K562 (cell line): ENCODE results near the gene PAQR4. TPM values are rescaled to one million over a fixed set of nuclear protein-coding genes. Genes with fewer than 3 reads are reported as not detected.

Experiments used
- ATAC-seq: fragments of 200-7000 bp; cut with Tn5 transposase; 3 replicates; pipeline ENCODE4 v1.9.1; 2020; ENCODE audit warnings: moderate library complexity
- BruUV-seq: library from RNA; stranded (reverse); fragments of 400-500 nt; replicated peaks from 2 replicates; lab custom pipeline; 2021; lab: Mats Ljungman, UMichigan
- CTCF ChIA-PET: fragments of 300-600 bp; formaldehyde crosslinking; extraction: SDS; loops from one replicate; lab custom pipeline; 2021; ENCODE audit warnings: low intra/inter-chr PET ratio; lab: Yijun Ruan, JAX
- POLR2A ChIA-PET: fragments of 300-600, 350-650 bp; sonication (Branson Sonifier 250); formaldehyde crosslinking; extraction: SDS; loops from one replicate; lab custom pipeline; 2021; ENCODE audit warnings: antibody characterized with exemption, inconsistent platforms; lab: Yijun Ruan, JAX
- DNase-seq, 4 experiments: peaks; one replicate each; pipeline versions ENCODE4 v3.0.0 to v3.0.0-alpha.2; 2011 to 2018; ENCODE audit warnings: low spot score in 3 of 4, mixed read lengths in 3 of 4; ENCODE audit errors: extremely low read depth in 1 of 4
- FAIRE-seq: peaks from 2 replicates; lab custom pipeline; 2011; peaks lifted over from hg19 to GRCh38; lab: Jason Lieb, UNC
- H2AFZ ChIP-seq: 2 replicates; pipeline ENCODE4 v1.6.0; 2011; ENCODE audit warnings: low read depth, low read length, control low read depth, inconsistent platforms
- H3K27ac ChIP-seq: fragments of 200-600 bp; 3 replicates; pipeline ENCODE4 v1.8.0; 2011; ENCODE audit warnings: low read depth, mild to moderate bottlenecking, control low read depth, inconsistent platforms, low read length, moderate library complexity, mixed read lengths; ENCODE audit errors: extremely low read depth
- H3K27me3 ChIP-seq, 2 experiments: fragments of 300-600 bp in 1 of 2; 2 replicates in 1 of 2; 3 replicates in 1 of 2; pipeline versions ENCODE4 v1.6.0 to v1.8.0; 2011; ENCODE audit warnings: inconsistent platforms in 2 of 2, low read length in 2 of 2, mild to moderate bottlenecking in 1 of 2, mixed read lengths in 1 of 2, moderate library complexity in 1 of 2; ENCODE audit not compliant: control insufficient read depth in 2 of 2, insufficient read depth in 2 of 2
- H3K36me3 ChIP-seq: fragments of 300-600 bp; 3 replicates; pipeline ENCODE4 v1.8.0; 2011; ENCODE audit warnings: mild to moderate bottlenecking, low read length, inconsistent platforms; ENCODE audit not compliant: control insufficient read depth, insufficient read depth
- H3K4me1 ChIP-seq, 2 experiments: fragments of 200-600 bp in 1 of 2; replicated peaks in 1 of 2; 2 replicates in 1 of 2; 3 replicates in 1 of 2; pipeline versions ENCODE4 v1.5.1 to v1.8.0; 2011; ENCODE audit warnings: inconsistent platforms in 2 of 2, low read length in 2 of 2, mild to moderate bottlenecking in 1 of 2, mixed read lengths in 1 of 2, moderate library complexity in 1 of 2; ENCODE audit not compliant: control insufficient read depth in 2 of 2, insufficient read depth in 2 of 2
- H3K4me2 ChIP-seq: 2 replicates; pipeline ENCODE4 v1.6.1; 2011; ENCODE audit warnings: low read length, control low read depth, inconsistent platforms, mixed read lengths; ENCODE audit not compliant: insufficient read depth
- H3K4me3 ChIP-seq: fragments of 200-600 bp; sonication (generic), shearing (Covaris generic); 2 replicates; pipeline ENCODE4 v1.5.1; 2016; ENCODE audit warnings: control low read depth, inconsistent platforms
- H3K79me2 ChIP-seq: fragments of 200-600 bp; 3 replicates; pipeline ENCODE4 v1.8.0; 2011; ENCODE audit warnings: low read length, inconsistent platforms; ENCODE audit not compliant: control insufficient read depth, insufficient read depth
- H3K9ac ChIP-seq, 2 experiments: 2 replicates each; pipeline versions ENCODE4 v1.6.0 to v1.6.1; 2011; ENCODE audit warnings: low read depth in 2 of 2, low read length in 2 of 2, control low read depth in 1 of 2, inconsistent platforms in 1 of 2, mild to moderate bottlenecking in 1 of 2, mixed read lengths in 1 of 2; ENCODE audit not compliant: insufficient read depth in 1 of 2
- H3K9me1 ChIP-seq: one replicate; pipeline ENCODE4 v1.6.0; 2011; ENCODE audit warnings: inconsistent platforms, mild to moderate bottlenecking, low read length, moderate library complexity; ENCODE audit not compliant: control insufficient read depth, insufficient read depth
- H3K9me3 ChIP-seq: replicated peaks from 2 replicates; pipeline ENCODE4 v1.5.1; 2011; ENCODE audit warnings: low read depth, low read length, inconsistent platforms; ENCODE audit not compliant: control insufficient read depth, insufficient read depth
- H4K20me1 ChIP-seq: replicated peaks from 2 replicates; pipeline ENCODE4 v1.6.1; 2011; ENCODE audit warnings: low read length, inconsistent platforms, mixed read lengths; ENCODE audit not compliant: control insufficient read depth, insufficient read depth
- BRD4 ChIP-seq: fragments of 200-600 bp; sonication (generic); IDR thresholded peaks from 2 replicates; pipeline ENCODE4 v1.6.1; 2017; ENCODE audit warnings: inconsistent platforms
- CEBPG ChIP-seq, 3 experiments: fragments of 200-800 bp in 1 of 3; sonication (Bioruptor generic) in 1 of 3; sonication (generic) in 1 of 3; formaldehyde crosslinking in 1 of 3; IDR thresholded peaks in 2 of 3; conservative IDR thresholded peaks in 1 of 3; 2 replicates each; pipeline versions ENCODE4 v1.6.1 to v1.8.0; 2016 to 2022; ENCODE audit warnings: missing compliant biosample characterization in 2 of 3, missing genetic modification characterization in 2 of 3, mild to moderate bottlenecking in 1 of 3, missing genetic modification reagents in 1 of 3
- GABPB1 ChIP-seq: sonication (generic); formaldehyde crosslinking; IDR thresholded peaks from 2 replicates; pipeline ENCODE4 v1.8.0; 2022; ENCODE audit warnings: mild to moderate bottlenecking, missing genetic modification reagents
- MTA3 ChIP-seq: fragments of 450-650 bp; formaldehyde crosslinking; IDR thresholded peaks from 2 replicates; pipeline ENCODE4 v1.6.1; 2017; ENCODE audit warnings: mild to moderate bottlenecking, borderline replicate concordance
- NBN ChIP-seq: fragments of 450-650 bp; IDR thresholded peaks from 2 replicates; pipeline ENCODE4 v1.6.1; 2016; ENCODE audit warnings: low read depth, mild to moderate bottlenecking
- POLR2G ChIP-seq: fragments of 200-400 bp; formaldehyde crosslinking; IDR thresholded peaks from 2 replicates; pipeline ENCODE4 v1.6.1; 2017; ENCODE audit warnings: low read depth, mild to moderate bottlenecking, antibody characterized with exemption, low read length, moderate library complexity
- RNF2 ChIP-seq: sonication (generic); IDR thresholded peaks from 2 replicates; pipeline ENCODE4 v1.6.1; 2016
- SRF ChIP-seq, 2 experiments: fragments of 250-450, 450-650 bp in 1 of 2; sonication (Bioruptor Pico) in 1 of 2; sonication (generic) in 1 of 2; formaldehyde crosslinking; IDR thresholded peaks; 2 replicates each; pipeline versions ENCODE4 v1.5.0 to v1.5.1; 2020 to 2022; ENCODE audit warnings: mild to moderate bottlenecking in 1 of 2, missing genetic modification reagents in 1 of 2
- ZNF316 ChIP-seq: fragments of 450-650 bp; IDR thresholded peaks from 2 replicates; pipeline ENCODE4 v1.6.1; 2016
- ZNF644 ChIP-seq: fragments of 200-800 bp; sonication (Bioruptor generic); IDR thresholded peaks from 2 replicates; pipeline ENCODE4 v1.6.1; 2016; ENCODE audit warnings: low read depth, missing genetic modification characterization, missing compliant biosample characterization
- WGBS: fragments of 100-300 bp; shearing (Covaris generic); methylation state at CpG from one replicate; pipeline ENCODE4 v1.1.6; 2016; ENCODE audit warnings: low coverage, mixed read lengths; ENCODE audit not compliant: insufficient coverage; ENCODE audit errors: missing lambda C conversion rate; 5-methylcytosine and 5-hydroxymethylcytosine counted together
- in situ Hi-C: fragments of 300-500 bp; cut with MboI; formaldehyde crosslinking; loops from 4 replicates; pipeline ENCODE4 v1.15.0; 2018; ENCODE audit warnings: inconsistent platforms, mixed read lengths
- intact Hi-C: fragments of 100-400 bp; cut with micrococcal nuclease; formaldehyde crosslinking; loops from 2 replicates; pipeline ENCODE4 v1.14.2; 2022
- polyA plus RNA-seq, 8 experiments: library from polyadenylated mRNA; depleted of rRNA in 4 of 8; stranded (reverse) in 5 of 8; unstranded in 3 of 8; fragments of >200 nt; fragmentation: Nextera tagmentation in 2 of 8; fragmentation: Illumina TruSeq in 1 of 8; extraction: Ambion mirVana in 2 of 8; extraction: Trizol in 1 of 8; gene quantifications; 2 replicates each; pipeline versions ENCODE4 v1.2.1 to v1.2.3, GENCODE V29; 2011 to 2014; ENCODE audit warnings: inconsistent platforms in 1 of 8, missing spikeins in 1 of 8
- total RNA-seq, 7 experiments: library from RNA; depleted of rRNA in 6 of 7; stranded (reverse); fragments of >200 nt in 6 of 7; fragmentation: Illumina TruSeq in 2 of 7; extraction: Trizol in 2 of 7; gene quantifications; 2 replicates each; pipeline versions ENCODE4 v1.2.1 to v1.2.3, GENCODE V29; 2011 to 2021; ENCODE audit warnings: low replicate concordance in 1 of 7
- TF ChIP-seq, protein P1 (sequence below), 2 experiments: fragments of 450-650 bp; IDR thresholded peaks; 2 replicates each; pipeline ENCODE4 v1.6.1; 2016
- TF ChIP-seq, protein P2 (sequence below), 2 experiments: fragments of 450-650 bp; conservative IDR thresholded peaks; 2 replicates each; pipeline ENCODE4 v1.6.1; 2017; ENCODE audit warnings: mild to moderate bottlenecking in 2 of 2, moderate library complexity in 2 of 2
- TF ChIP-seq, protein P3 (sequence below): fragments of 450-650 bp; IDR thresholded peaks from 2 replicates; pipeline ENCODE4 v1.6.1; 2016
- TF ChIP-seq, protein P4 (sequence below): fragments of 250-450 bp; sonication (Bioruptor Pico); IDR thresholded peaks from 2 replicates; pipeline ENCODE4 v1.8.0; 2022; ENCODE audit warnings: inconsistent platforms

The PAQR4 gene
- total and polyA plus RNA-seq, 9 of the 15 experiments (the other 6 are each of a cell fraction or from before 2014, with no cell fraction given), result 0.62 to 40.4 (median 19.5) TPM

DNA sequence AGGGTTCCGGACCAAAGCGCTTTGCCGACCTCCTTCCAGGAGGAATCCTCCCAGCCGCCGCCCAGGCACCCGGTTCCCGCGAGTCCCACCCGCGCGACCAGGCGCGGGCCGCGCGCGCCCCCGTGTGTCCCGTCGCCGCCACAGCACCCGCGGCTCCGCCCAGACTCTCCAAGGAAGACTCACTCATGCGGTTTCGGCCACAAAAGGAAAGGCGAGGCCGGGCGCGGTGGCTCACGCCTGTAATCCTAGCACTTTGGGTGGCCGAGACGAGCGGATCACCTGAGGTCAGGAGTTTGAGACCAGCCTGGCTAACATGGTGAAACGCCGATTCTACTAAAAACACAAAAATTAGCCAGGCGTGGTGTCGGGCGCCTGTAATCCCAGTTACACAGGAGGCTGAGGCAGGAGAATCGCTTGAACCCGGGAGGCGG is 14.6 kb downstream of the PAQR4 start:
- intact Hi-C loops, result loop anchor here (2.0 to 5.0 kb wide), 3 partner anchors 15 to 111 kb away; partner anchors contain the start of gene PAQR4
- Histone ChIP-seq H3K9ac (peak overlapping the region; percentile 36 to 90), H3K9me3 (no peaks in the 10 kb centered on the region)
- TF ChIP-seq SRF (CRISPR knock-in tag; IDR thresholded peaks at IDR 0.05), result peak in 1 of 2 experiments; percentile 62; a peak in 1 of 4 replicates
- TF ChIP-seq ZNF644, result no peak
- 0 out of 2 replicates have a peak, but pooled peaks have one; percentile 33 for TF ChIP-seq GABPB1 (CRISPR knock-in tag)
- TF ChIP-seq MTA3, result peak; percentile 74; the same call in 1 of the 2 replicates
- no peak for TF ChIP-seq BRD4
- TF ChIP-seq, protein P1, sequence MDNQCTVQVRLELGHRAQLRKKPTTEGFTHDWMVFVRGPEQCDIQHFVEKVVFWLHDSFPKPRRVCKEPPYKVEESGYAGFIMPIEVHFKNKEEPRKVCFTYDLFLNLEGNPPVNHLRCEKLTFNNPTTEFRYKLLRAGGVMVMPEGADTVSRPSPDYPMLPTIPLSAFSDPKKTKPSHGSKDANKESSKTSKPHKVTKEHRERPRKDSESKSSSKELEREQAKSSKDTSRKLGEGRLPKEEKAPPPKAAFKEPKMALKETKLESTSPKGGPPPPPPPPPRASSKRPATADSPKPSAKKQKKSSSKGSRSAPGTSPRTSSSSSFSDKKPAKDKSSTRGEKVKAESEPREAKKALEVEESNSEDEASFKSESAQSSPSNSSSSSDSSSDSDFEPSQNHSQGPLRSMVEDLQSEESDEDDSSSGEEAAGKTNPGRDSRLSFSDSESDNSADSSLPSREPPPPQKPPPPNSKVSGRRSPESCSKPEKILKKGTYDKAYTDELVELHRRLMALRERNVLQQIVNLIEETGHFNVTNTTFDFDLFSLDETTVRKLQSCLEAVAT (IDR thresholded peaks at IDR 0.05), result peak; percentile 32 to 78; a peak in 1 of 4 replicates
- TF ChIP-seq NBN, result peak; percentile 57
- TF ChIP-seq RNF2, result 0 out of 2 replicates have a peak, but pooled peaks have one; percentile 41
- no peak for TF ChIP-seq CEBPG (CRISPR knock-in tag; IDR thresholded peaks at IDR 0.05)
- no peak for TF ChIP-seq CEBPG (tag; conservative IDR thresholded peaks at IDR 0.05 in 1 of 2, IDR thresholded peaks at IDR 0.05 in 1 of 2)
- TF ChIP-seq, protein P2, sequence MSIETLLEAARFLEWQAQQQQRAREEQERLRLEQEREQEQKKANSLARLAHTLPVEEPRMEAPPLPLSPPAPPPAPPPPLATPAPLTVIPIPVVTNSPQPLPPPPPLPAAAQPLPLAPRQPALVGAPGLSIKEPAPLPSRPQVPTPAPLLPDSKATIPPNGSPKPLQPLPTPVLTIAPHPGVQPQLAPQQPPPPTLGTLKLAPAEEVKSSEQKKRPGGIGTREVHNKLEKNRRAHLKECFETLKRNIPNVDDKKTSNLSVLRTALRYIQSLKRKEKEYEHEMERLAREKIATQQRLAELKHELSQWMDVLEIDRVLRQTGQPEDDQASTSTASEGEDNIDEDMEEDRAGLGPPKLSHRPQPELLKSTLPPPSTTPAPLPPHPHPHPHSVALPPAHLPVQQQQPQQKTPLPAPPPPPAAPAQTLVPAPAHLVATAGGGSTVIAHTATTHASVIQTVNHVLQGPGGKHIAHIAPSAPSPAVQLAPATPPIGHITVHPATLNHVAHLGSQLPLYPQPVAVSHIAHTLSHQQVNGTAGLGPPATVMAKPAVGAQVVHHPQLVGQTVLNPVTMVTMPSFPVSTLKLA (conservative IDR thresholded peaks at IDR 0.05), result peak in 1 of 2 experiments; percentile 46; a peak in 1 of 4 replicates
- peak; percentile 85 for TF ChIP-seq POLR2G
- TF ChIP-seq, protein P3, sequence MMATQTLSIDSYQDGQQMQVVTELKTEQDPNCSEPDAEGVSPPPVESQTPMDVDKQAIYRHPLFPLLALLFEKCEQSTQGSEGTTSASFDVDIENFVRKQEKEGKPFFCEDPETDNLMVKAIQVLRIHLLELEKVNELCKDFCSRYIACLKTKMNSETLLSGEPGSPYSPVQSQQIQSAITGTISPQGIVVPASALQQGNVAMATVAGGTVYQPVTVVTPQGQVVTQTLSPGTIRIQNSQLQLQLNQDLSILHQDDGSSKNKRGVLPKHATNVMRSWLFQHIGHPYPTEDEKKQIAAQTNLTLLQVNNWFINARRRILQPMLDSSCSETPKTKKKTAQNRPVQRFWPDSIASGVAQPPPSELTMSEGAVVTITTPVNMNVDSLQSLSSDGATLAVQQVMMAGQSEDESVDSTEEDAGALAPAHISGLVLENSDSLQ, result 0 out of 2 replicates have a peak, but pooled peaks have one; percentile 11
- TF ChIP-seq, protein P4, sequence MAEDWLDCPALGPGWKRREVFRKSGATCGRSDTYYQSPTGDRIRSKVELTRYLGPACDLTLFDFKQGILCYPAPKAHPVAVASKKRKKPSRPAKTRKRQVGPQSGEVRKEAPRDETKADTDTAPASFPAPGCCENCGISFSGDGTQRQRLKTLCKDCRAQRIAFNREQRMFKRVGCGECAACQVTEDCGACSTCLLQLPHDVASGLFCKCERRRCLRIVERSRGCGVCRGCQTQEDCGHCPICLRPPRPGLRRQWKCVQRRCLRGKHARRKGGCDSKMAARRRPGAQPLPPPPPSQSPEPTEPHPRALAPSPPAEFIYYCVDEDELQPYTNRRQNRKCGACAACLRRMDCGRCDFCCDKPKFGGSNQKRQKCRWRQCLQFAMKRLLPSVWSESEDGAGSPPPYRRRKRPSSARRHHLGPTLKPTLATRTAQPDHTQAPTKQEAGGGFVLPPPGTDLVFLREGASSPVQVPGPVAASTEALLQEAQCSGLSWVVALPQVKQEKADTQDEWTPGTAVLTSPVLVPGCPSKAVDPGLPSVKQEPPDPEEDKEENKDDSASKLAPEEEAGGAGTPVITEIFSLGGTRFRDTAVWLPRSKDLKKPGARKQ (CRISPR knock-in tag), result no peak
- peak; percentile 6; the same call in 1 of the 2 replicates for TF ChIP-seq ZNF316

More for the DNA sequence above, 14.6 kb downstream of the PAQR4 start:
- peak overlapping the region; percentile 57; the same call in 2 of the 3 replicates for H3K27ac ChIP-seq
- peaks cover 23% of the 10 kb centered on the region for H3K79me2 ChIP-seq
- peak overlapping the region; percentile 95 for H2AFZ ChIP-seq
- CTCF ChIA-PET, result interaction anchor here (0.6 to 0.8 kb wide), 4 partner anchors 79 to 182 kb away, joined by 4 to 7 read pairs (median 6); no protein-coding TSS in a partner anchor
- H3K36me3 ChIP-seq, result peaks cover 10% of the 10 kb centered on the region; the same call in 1 of the 3 replicates
- H3K4me1 ChIP-seq, result peaks cover 19 to 84% of the 10 kb centered on the region in 2 experiments
- H3K9me1 ChIP-seq, result no peaks in the 10 kb centered on the region
- FAIRE-seq (peak; percentile 72), DNase-seq (peak; percentile 88 to 94 (median 90)), ATAC-seq (peak; percentile 63)
- no peak overlapping the region for H3K4me3 ChIP-seq
- peak overlapping the region; percentile 61 for H3K4me2 ChIP-seq
- WGBS, result 7% methylated on average over 42 of the region's 42 CpGs
- in situ Hi-C loops, result no loop called here
- BruUV-seq, result no TSS peak
- H4K20me1 ChIP-seq, result no peaks in the 10 kb centered on the region
- no peaks in the 10 kb centered on the region for H3K27me3 ChIP-seq
- POLR2A ChIA-PET, result interaction anchor here (0.8 to 1.4 kb wide), 2 partner anchors 13 to 14 kb away, joined by 3 read pairs; no protein-coding TSS in a partner anchor
